Ureter (tissue), 1 donor: ENCODE data around the gene MGAT4C. TPM values are rescaled to one million over a fixed set of nuclear protein-coding genes. Genes with fewer than 3 reads are reported as not detected.
"Not testable (repeated sequence)": the region's sequence is repeated elsewhere in the genome, so short reads cannot be mapped to it uniquely, and the experiment has no call there.

Experiments
- DNase-seq: peaks from one replicate; pipeline ENCODE4 v3.0.0-alpha.2; 2020; ENCODE audit warnings: low spot score
- total RNA-seq: library from RNA; stranded (reverse); gene quantifications from one replicate; pipeline ENCODE4 v1.2.4, GENCODE V29; 2023
- donor health status: DM: yes; HTN: yes; CAD: no.

The MGAT4C gene
- 0.26 TPM for total RNA-seq

DNA sequence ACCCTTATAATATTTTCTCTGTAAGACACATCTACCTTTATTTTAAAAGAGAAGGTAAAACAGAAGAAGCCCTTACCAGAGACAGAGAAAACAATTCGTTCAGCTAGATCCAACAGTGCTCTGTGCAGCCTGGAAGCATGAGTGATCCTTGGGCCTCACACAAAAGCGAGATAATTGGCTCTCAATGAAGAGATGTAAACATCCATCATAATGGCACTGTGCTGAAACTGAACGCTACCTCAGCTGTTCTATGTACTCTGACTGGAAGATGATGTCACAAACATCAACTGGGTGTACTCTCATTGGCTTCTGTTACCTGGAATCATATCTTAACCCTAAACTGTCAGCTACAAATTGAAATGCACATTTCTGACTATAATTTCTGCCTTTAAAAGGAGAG lies at the start of gene MGAT4C:
Gene MGAT4C (minus strand): TSS at position 229 of the 400 bp plus-strand sequence.
- DNase-seq, result no peak

DNA sequence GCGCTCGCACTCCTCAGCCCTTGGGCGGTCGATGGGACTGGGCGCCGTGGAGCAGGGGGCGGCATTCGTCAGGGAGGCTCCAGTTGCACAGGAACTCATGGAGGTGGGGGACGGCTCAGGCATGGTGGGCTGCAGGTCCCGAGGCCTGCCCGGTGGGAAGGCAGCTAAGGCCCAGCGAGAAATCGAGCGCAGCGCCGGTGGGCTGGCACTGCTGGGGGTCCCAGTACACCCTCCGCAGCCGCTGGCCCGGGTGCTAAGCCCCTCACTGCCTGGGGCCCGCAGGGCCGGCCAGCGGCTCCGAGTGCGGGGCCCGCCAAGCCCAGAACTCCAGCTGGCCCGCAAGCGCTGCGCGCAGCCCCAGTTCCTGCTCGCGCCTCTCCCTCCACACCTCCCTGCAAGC lies 40.2 kb upstream of the MGAT4C start:
- not testable (repeated sequence) for DNase-seq

DNA sequence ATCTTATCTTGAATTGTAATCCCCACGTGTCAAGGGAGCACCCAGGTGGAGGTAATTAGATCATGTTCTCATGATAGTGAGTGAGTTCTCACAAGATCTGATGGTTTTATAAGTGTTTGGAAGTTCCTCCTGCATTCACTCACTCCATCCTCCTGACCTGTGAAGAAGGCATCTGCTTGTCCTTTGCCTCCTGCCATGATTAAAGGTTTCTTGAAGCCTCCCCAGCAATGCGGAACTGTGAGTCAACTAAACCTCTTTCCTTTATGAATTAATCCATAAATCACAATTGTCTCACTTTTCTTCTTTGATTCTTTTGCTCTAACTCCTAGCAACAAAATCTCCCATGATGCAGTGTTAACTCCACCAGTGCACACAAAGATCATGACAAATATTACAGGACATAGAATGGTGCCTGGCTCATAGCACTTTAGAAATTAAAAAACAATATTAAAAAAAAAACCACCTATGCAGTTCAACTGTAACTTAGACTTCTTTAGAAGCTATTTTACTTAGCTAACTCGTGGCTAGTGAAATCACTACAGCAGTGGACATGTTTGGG lies 37.6 kb upstream of the MGAT4C start:
- no peak for DNase-seq

DNA sequence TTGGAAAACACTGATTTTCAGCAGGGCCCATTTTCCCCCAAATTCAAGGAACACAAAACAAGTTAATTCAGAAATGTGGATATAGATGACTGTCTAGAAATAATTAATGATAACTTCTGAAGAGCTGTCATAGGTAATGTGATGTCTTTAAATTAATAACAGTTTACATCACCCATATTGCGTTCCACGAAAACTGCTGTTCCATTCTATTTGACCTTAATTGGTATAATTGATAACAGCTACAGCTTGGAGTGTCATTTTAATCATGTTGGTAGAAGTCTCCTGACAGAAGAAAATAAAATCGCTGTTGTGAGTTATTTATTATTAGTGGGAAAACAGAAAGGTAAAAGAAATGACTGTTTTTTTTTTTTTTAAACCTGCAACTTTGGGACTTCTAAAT lies 36.3 kb upstream of the MGAT4C start:
- no peak for DNase-seq

DNA sequence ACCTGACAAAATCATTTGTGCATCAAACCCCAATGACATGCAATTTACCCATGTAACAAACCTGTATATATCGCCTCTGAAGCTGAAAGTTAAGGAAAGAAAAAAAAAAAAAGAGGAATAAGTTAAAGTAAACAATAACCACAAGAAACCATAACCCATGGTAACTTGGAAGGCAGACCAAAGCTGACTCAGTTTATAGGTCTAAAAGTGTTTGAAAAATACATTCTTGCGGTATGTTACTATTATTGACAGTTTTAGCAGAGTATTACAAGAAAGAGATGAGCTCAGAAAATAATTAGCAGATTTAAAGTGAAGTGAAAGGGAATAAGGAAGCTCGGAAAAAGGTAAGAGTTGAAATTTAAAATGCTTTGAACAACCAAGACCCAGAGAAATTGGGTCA lies 34.4 kb upstream of the MGAT4C start:
- no peak for DNase-seq

DNA sequence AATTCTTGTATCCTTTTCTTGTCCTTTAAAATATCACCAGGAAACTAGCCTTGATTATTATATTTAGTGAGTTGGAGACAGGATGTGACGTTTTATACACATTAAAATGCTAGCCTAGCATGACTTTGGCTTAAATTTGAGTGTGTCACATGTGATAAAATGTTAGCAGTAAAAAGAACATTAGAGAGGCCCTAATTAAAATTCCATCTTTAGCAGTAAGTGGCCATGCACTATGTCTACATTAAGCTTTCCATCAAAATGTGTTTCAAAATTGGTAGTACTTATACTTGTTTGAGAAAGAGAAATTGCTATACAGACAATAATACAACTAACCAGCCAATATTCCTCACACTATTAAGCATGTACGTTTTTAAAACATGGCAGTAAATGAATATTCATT lies 29.9 kb upstream of the MGAT4C start:
- no peak for DNase-seq

DNA sequence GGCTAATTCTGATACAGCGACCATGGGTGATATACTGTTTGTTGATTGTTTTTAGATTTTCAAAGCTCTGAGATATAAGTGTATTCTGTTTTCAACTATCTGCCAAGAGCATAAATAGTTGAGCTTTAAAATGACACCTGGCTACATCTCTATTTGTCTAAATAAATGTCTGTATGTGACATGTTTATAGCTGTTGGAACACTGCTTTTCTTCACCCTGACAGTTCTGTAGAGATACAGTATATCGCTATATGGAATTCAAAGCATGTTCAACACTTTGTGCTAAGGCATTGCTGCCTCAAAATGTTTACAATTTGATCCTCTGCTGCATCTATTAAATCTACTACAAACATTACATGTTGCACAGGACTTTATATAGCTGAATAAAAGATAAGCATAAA lies 27.4 kb upstream of the MGAT4C start:
- no peak for DNase-seq

DNA sequence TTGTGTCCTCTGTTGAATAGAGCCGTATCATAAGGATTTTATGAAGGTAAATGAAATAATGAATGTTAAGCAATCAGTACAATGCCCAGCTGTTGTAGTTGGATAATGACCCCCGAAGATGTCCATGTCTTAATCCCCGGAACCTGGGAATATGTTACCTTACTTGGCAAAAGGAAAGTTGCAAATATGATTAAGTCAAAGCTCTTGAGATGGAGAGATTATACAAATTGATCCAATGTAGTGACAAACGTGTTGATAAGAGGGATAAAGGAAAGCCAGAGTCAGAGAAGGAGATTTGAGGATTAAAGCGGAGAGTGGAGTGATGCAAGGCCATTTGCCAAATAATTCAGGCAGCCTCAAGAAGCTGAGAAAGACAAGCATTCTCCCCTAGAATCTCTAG lies 19.2 kb upstream of the MGAT4C start:
- no peak for DNase-seq

DNA sequence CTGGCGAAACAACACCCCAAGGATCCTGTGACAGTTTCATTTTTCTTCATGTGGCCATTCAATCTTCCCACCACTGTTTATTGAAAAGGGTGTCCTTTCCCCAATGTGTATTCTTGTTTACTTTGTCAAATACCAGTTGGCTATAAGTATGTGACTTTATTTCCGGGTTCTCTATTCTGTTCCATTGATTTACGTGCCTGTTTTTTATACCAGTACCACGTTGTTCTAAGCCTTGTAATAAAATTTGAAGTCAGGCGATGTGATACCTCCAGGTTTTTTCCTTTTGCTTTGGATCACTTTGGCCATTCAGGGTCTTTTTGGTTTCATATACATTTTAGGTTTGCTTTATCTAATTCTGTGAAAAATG lies 9.1 kb upstream of the MGAT4C start:
- DNase-seq, result no peak

DNA sequence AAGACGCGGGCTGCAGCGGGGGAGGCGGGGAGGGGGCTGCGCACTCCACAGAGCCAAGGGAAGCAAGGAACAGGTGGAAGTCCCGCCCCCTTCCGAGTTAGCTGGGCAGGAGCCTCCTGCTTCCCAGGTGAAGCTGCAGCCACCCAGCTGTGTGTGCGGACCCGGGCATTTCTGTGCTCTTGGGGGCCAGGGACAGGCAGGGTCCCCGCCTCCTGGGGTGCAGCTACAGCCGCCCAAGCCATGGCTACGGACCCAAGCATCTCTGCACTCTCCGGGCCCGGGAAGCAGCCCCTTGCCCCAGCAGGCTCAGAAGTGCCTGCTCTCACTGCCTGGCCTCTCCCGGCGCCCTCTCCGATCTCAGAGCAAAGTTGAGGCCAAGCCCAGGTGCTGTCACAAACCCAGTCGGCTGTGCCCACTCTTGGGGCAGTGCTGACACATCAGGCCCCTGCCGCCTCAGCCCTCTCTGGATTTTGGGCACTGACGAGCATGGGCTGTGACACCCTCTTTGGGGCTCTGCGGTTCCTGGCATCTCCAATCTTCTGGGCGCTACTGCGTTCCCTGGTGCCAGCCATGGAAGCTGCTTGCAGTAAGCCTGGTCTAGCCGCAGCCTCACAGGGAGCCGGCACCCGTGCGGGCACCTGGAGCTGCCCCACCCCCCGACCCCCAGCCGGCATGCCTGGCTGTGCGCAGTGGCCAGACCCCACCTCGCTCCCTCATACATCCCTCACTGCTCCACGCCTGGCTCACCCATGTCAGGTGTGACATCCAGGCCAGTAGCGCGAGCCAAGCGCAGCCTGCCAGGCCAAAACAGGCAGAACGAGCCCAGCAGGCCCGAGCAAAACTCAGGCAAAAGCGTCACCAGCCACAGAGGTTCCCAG lies 8.5 kb upstream of the MGAT4C start:
- DNase-seq, result peak; percentile 79

DNA sequence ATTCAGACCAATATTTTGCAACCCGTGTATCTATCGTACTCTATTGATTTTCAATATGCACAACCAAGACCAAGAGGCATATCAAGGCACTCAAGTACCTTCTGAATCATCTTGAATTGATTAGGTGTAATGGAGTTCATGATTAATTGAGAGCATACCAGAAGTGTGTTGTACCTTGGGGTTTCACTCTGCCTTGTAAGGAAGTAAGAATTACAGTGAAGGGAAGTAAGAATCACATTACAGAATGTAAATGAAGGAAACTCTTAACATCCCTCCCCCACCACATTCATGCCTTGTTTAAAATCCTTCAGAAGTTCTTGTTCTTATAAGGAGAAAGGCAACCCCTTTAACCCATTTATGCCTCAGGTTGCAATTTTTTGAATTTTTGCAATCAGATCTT lies 5.4 kb upstream of the MGAT4C start:
- DNase-seq, result no peak

DNA sequence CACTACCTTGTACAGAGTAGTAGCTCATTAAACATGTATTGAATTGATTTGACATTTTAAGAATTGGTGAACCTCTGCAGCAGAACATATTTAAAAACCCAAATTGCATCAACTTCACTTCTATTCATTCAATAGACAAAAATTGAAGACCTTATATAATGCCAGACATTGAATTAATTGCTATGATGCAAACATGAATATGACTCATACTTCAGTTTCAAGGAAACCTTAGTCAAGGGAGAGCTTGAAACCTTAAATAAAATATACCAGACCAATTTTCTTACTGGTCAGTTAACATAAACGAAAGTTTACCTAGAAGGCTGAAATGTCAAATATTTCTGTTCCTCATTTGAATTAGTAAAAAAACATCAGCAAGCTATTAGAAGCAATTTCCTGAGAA lies 5.0 kb upstream of the MGAT4C start:
- DNase-seq, result no peak

DNA sequence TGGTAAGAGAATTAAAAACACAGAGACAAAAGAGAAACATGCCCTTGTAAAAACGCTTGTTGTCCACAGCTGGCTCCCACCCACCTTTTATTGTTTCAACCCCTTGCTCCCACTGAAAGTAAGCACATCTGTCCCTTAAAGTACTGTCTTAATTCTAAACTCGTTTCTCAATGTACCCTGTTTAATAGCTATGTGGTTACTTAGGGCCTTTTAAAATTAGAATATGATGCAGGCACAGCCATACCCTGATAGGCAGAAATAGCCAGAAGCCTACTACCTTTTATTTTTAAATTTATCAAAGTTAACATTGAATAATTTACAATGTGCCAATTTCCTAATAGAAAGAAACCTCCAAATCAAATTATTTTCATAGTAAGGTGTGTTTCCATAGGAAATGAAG lies 4.0 kb upstream of the MGAT4C start:
- no peak for DNase-seq

DNA sequence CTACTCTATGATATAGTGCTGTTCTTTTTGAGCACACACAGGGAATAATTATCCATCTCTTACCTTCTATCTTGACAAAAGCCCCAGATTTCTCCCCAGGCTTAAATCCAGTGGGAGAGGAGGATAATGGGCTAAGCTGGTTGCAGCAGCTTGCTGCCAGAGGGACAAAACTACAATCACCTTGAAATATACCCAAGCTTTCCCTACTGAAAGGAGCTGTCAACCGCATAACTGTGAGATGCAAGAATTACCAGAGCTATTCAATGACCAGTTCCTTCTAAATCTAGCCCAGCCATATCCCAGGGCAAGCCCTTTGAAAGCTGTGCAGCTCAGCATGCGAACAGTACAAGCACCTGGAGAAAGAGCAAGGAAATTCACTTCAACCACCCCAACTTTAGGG lies 943 bp upstream of the MGAT4C start:
- DNase-seq, result no peak

DNA sequence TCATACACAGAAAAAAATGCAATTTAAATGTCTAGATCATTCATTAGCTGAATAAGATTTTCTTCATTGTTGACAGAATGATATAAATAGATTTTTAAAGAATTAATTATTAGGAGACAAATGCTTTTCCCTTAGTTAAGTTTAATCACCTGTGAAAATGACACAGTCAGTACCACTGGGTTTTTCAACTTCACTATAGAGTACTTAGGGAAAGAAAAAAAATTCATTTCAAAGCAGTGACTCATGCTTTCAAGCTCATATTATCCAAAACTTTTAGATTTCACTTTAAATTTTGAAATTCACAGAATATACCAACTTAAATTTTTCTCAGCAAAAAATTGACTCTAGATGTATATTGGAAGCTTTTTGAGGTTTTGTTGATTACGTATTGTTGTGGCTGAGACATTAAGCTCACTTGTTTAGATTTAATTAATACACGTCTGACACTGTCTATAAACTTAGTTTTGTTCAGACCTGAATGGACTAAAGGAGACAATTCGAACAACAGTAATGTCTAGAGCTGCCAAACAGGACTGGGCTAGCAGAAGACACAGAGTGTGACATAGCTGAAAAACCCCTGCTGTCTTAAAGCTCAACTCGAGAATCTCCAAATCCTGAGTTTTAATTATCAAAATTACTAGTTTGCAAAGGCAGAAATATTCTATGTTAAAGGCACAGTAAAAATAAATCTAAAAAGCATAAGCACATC lies 1.6 kb downstream of the MGAT4C start:
- no peak for DNase-seq

DNA sequence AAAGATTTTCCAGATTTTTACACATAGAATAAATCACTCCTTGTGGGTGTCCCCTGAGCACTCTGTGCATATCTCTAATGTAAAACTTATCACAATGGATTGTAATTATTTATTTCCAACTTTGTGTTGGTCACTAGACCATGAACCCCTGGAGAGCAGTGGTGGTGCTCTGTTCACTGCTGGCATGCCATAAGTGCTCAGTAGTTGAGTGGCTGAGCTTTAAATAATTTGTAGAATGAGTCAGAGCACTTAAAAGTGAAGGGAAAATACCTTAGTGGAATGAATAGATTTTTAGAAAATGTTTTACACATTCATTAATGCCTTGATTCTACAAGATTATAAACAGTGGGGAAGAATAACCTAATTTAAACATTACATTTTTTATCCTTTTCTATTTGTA lies 6.3 kb downstream of the MGAT4C start:
- DNase-seq, result no peak

DNA sequence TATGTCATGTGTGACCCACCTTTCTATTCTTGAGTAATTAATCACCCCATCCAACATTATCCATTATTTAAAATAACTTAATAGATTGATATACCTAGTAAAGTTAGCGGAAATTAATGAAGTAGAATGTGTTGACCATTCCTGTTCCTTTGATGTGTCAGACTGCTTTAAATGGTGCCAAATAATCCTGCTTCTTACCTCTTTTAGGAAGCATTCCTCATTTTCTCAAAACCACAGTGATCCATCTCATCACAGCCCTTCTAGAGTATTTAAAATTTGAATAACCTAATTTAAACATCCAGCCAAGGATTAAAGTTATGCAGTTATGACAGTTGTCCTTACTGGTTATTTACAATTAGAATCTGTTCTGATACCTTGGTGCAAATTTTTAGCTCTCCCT lies 6.9 kb downstream of the MGAT4C start:
- DNase-seq, result no peak

DNA sequence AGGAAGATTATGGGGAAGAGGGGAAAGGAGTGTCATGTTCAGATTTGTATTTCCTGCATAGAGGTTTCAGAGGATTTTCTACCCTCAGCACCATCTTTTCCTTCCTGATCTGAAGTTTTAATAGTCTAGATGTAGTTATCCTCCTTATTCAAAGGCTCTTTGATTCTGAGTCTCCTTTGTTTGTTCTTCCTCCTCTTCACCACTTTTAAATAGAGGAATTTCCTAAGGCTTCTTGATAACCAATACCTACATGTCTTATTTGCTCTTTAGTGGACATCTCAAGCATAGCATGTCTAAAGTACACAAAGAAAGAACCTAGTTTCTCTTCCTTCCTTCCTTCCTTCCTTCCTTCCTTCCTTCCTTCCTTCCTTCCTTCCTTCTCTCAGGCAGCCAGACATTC lies 8.3 kb downstream of the MGAT4C start:
- no peak for DNase-seq

DNA sequence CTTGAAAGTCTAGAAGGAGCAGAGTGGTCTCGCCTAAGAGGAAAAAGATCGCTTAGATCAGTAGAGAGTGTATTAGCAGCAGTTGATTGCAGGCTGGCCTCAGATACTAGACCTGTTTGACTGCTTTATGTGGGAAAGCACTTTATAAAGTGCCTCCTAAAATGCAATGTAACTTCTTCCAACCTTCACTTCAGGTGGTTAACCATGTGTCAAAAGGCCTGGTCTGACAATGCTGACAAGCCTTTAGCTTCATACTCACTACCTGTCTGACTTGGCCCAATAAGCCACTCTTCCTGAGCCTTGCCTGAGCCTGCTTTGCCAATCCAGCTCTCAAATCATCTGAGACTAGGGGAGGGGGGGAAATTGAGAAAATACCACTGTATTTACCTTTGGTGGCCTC lies 14.6 kb downstream of the MGAT4C start:
- DNase-seq, result no peak

DNA sequence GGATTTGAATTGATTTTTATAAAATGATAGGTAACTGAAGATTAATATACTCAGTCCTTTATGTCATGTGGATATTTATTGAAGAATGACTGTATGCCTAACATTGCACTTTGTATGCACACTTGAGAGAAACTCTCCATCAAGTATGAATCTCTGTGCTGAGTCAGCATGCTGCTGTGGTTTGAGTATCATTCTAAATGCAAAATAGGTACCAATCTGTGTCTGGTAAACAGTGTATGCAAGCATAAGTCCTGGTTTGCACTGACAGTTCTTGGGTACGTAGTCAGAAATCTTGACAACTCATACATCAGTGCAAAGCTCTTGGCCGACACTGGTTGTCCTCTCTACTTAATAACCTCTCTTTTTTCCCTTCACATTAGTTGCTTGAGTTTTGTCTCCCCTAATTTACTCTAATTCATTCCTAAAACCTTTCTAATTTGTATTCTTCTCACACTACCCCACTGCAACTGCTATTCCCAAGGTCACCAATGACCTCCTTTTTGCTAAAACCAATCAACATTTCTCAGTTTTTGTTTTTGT lies 21.8 kb downstream of the MGAT4C start:
- DNase-seq, result no peak

DNA sequence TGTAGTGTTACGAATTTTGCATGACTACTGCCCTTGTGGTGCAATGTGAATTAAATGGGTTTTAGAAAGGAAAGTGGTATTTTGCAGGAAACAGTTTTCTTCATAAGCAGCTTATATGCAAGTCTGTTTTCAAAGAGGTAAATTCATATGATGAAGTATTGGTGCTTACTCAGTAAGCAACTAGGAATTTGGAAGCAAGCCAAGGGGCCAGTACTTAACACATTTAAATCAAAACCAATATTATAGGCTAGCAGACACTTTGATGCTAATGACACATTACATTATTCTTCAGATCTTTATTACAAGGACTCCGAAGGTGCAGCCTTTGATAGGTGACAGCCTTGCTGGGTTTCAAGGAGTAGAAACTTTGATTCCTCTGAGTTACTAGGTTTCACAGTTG lies 23.1 kb downstream of the MGAT4C start:
- DNase-seq, result no peak

DNA sequence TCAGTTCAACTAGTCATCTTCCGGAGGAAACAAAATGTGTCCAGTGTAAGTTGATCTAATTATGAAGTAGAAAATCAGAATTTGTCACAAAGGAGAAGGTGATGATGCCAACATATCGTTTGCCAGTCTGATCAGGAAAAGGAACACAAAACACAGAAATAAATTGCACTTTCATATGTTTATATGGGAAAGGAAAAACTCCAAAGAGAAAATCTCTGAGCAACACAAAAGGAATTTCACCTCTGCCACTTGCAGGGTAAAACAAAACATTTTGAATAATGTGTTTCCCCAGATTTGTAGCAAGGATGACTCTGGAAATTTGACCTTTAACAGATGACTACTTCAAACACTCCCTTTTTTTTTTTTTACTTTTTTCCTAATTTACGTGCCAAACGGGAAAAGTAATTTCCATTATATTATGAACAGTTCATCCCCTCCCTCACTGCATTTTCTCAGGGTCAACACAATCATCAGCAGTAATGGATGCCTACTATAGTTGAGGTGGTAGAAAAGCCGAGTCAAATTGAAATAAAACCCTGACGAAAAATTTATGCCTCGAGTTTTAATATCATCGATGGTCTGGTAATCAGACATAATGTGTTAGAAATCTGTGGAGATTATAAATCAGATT lies 25.6 kb downstream of the MGAT4C start:
- no peak for DNase-seq
